K562 (cell line): ENCODE data around the gene METTL23. TPM values are rescaled to one million over a fixed set of nuclear protein-coding genes. Genes with fewer than 3 reads are reported as not detected.
A peak's percentile ranks its signal among the peaks of the same experiment; 100 is the strongest.

ENCODE experiments used
- CBFA2T2 ChIP-seq: fragments of 450-650 bp; conservative IDR thresholded peaks from 2 replicates; pipeline ENCODE4 v1.6.1; 2017; ENCODE audit warnings: mild to moderate bottlenecking
- CBX8 ChIP-seq: fragments of 200-600 bp; sonication (generic); IDR thresholded peaks from 2 replicates; pipeline ENCODE4 v1.6.1; 2012; ENCODE audit warnings: borderline replicate concordance, mixed run types, low read depth, mild to moderate bottlenecking, moderate library complexity, mixed read lengths, low read length, control low read depth, inconsistent platforms; ENCODE audit not compliant: poor library complexity, severe bottlenecking; ENCODE audit errors: extremely low read depth
- DNMT1 ChIP-seq: fragments of 450-650 bp; IDR thresholded peaks from 2 replicates; pipeline ENCODE4 v1.6.1; 2016; ENCODE audit warnings: antibody characterized with exemption, mild to moderate bottlenecking
- ELF2 ChIP-seq: fragments of 250-450 bp; sonication (Bioruptor Pico); IDR thresholded peaks from 2 replicates; pipeline ENCODE4 v1.5.0; 2021; ENCODE audit warnings: mild to moderate bottlenecking
- FOXO4 ChIP-seq: fragments of 450-650 bp; formaldehyde crosslinking; IDR thresholded peaks from 2 replicates; pipeline ENCODE4 v1.4.0; 2020; ENCODE audit warnings: mild to moderate bottlenecking, moderate library complexity
- GATAD2A ChIP-seq: fragments of 450-650 bp; IDR thresholded peaks from 2 replicates; pipeline ENCODE4 v1.6.1; 2017
- HCFC1 ChIP-seq: IDR thresholded peaks from 2 replicates; pipeline ENCODE4 v1.6.1; 2012; ENCODE audit warnings: low read depth, low read length, improper control_type of control experiment
- HMBOX1 ChIP-seq: sonication (generic); IDR thresholded peaks from 2 replicates; pipeline ENCODE4 v1.6.1; 2016
- HNRNPK ChIP-seq: fragments of 200-400 bp; formaldehyde crosslinking; IDR thresholded peaks from one replicate; pipeline ENCODE4 v1.6.1; 2018; ENCODE audit warnings: mild to moderate bottlenecking, low read depth, low read length; ENCODE audit not compliant: poor library complexity, severe bottlenecking
- KDM5B ChIP-seq: fragments of 200-600 bp; sonication (generic); IDR thresholded peaks from 2 replicates; pipeline ENCODE4 v1.6.1; 2012; ENCODE audit warnings: low read depth, mild to moderate bottlenecking, moderate library complexity, low read length, control low read depth, inconsistent platforms; ENCODE audit not compliant: insufficient replicate concordance
- MAFK ChIP-seq: IDR thresholded peaks from 2 replicates; pipeline ENCODE4 v1.6.1; 2011; ENCODE audit warnings: low read length, improper control_type of control experiment
- MXI1 ChIP-seq: IDR thresholded peaks from 2 replicates; pipeline ENCODE4 v1.6.1; 2011; ENCODE audit warnings: low read depth, mild to moderate bottlenecking, improper control_type of control experiment, low read length
- NBN ChIP-seq: fragments of 450-650 bp; IDR thresholded peaks from 2 replicates; pipeline ENCODE4 v1.6.1; 2016; ENCODE audit warnings: low read depth, mild to moderate bottlenecking
- NFIX ChIP-seq: fragments of 250-450 bp; sonication (Bioruptor Pico); IDR thresholded peaks from 2 replicates; pipeline ENCODE4 v1.4.0; 2020; ENCODE audit warnings: low read depth, mild to moderate bottlenecking, moderate library complexity
- RHOXF2B ChIP-seq: fragments of 250-450 bp; sonication (Bioruptor Pico); conservative IDR thresholded peaks from 2 replicates; pipeline ENCODE4 v1.5.1; 2021
- RNF219 ChIP-seq: fragments of 250-450 bp; sonication (Bioruptor Pico); IDR thresholded peaks from 2 replicates; pipeline ENCODE4 v1.5.0; 2022; ENCODE audit warnings: mild to moderate bottlenecking
- SMARCC2 ChIP-seq: fragments of 450-650 bp; IDR thresholded peaks from 2 replicates; pipeline ENCODE4 v1.6.1; 2017; ENCODE audit warnings: antibody characterized with exemption, moderate library complexity, mild to moderate bottlenecking, low read depth
- SMC3 ChIP-seq: conservative IDR thresholded peaks from 2 replicates; pipeline ENCODE4 v1.6.1; 2011; ENCODE audit warnings: low read depth, low read length, improper control_type of control experiment; ENCODE audit not compliant: insufficient read depth
- TAF9B ChIP-seq: fragments of 450-650 bp; IDR thresholded peaks from 2 replicates; pipeline ENCODE4 v1.6.1; 2018; ENCODE audit warnings: mild to moderate bottlenecking; ENCODE audit not compliant: partially characterized antibody
- TGIF2 ChIP-seq: sonication (generic); formaldehyde crosslinking; IDR thresholded peaks from 2 replicates; pipeline ENCODE4 v1.8.1; 2022; ENCODE audit warnings: mild to moderate bottlenecking, missing genetic modification reagents, moderate library complexity
- USF2 ChIP-seq: sonication (generic); formaldehyde crosslinking; IDR thresholded peaks from 2 replicates; pipeline ENCODE4 v1.5.0; 2020; ENCODE audit warnings: missing genetic modification reagents
- ZNF354B ChIP-seq: fragments of 250-450 bp; sonication (Bioruptor Pico); IDR thresholded peaks from 2 replicates; pipeline ENCODE4 v1.4.0; 2020
- ZNF431 ChIP-seq: sonication (generic); formaldehyde crosslinking; IDR thresholded peaks from 2 replicates; pipeline ENCODE4 v1.8.0; 2022; ENCODE audit warnings: mild to moderate bottlenecking, missing genetic modification reagents
- ZNF551 ChIP-seq: fragments of 250-450 bp; sonication (Bioruptor Pico); IDR thresholded peaks from 2 replicates; pipeline ENCODE4 v1.5.0; 2021; ENCODE audit warnings: mild to moderate bottlenecking, moderate library complexity
- ZNF76 ChIP-seq: fragments of 250-450 bp; sonication (Bioruptor Pico); IDR thresholded peaks from 2 replicates; pipeline ENCODE4 v1.4.0; 2020; ENCODE audit warnings: mild to moderate bottlenecking, moderate library complexity, borderline replicate concordance
- ZNF830 ChIP-seq: fragments of 250-450 bp; sonication (Bioruptor Pico); IDR thresholded peaks from 2 replicates; pipeline ENCODE4 v1.5.0; 2021; ENCODE audit warnings: mild to moderate bottlenecking
- polyA plus RNA-seq, 8 experiments: library from polyadenylated mRNA; depleted of rRNA in 4 of 8; stranded (reverse) in 5 of 8; unstranded in 3 of 8; fragments of >200 nt; fragmentation: Nextera tagmentation in 2 of 8; fragmentation: Illumina TruSeq in 1 of 8; extraction: Ambion mirVana in 2 of 8; extraction: Trizol in 1 of 8; gene quantifications; 2 replicates each; pipeline versions ENCODE4 v1.2.1 to v1.2.3, GENCODE V29; 2011 to 2014; ENCODE audit warnings: inconsistent platforms in 1 of 8, missing spikeins in 1 of 8
- total RNA-seq, 7 experiments: library from RNA; depleted of rRNA in 6 of 7; stranded (reverse); fragments of >200 nt in 6 of 7; fragmentation: Illumina TruSeq in 2 of 7; extraction: Trizol in 2 of 7; gene quantifications; 2 replicates each; pipeline versions ENCODE4 v1.2.1 to v1.2.3, GENCODE V29; 2011 to 2021; ENCODE audit warnings: low replicate concordance in 1 of 7

Gene METTL23
- total and polyA plus RNA-seq, 9 of the 15 experiments (the other 6 are each of a cell fraction or from before 2014, with no cell fraction given), result 29.4 to 67.3 (median 41.6) TPM

- TF ChIP-seq USF2 (no peak), CBX8 (no peak), ZNF551 (CRISPR knock-in tag) (no peak), RNF219 (CRISPR knock-in tag) (no peak), ELF2 (CRISPR knock-in tag) (no peak), CBFA2T2 (no peak), DNMT1 (no peak), MXI1 (no peak; the same call in 1 of the 2 replicates), ZNF76 (no peak), MAFK (no peak), RHOXF2B (CRISPR knock-in tag) (no peak), SMARCC2 (no peak), ZNF830 (CRISPR knock-in tag) (no peak), GATAD2A (no peak), NBN (peak; percentile 10; the same call in 1 of the 2 replicates), HCFC1 (peak; percentile 92), FOXO4 (CRISPR knock-in tag) (no peak), ZNF431 (CRISPR knock-in tag) (0 out of 2 replicates have a peak, but pooled peaks have one; percentile 2), TGIF2 (CRISPR knock-in tag) (peak; percentile 9; the same call in 1 of the 2 replicates), SMC3 (no peak), HMBOX1 (no peak), HNRNPK (no peak), ZNF354B (CRISPR knock-in tag) (no peak), TAF9B (no peak), KDM5B (peak; percentile 67), NFIX (CRISPR knock-in tag) (no peak)
Measured at GRCh38 chr17:76726231-76726775, 336 bp upstream of the METTL23 start, which contains the start of gene JMJD6 (continued).
